D721Med (cell line): ENCODE measurements around the gene MAN2A1.

ENCODE experiments used
- DNase-seq: peaks from one replicate; pipeline ENCODE4 v3.0.0; 2011; ENCODE audit warnings: low spot score; ENCODE audit not compliant: insufficient read length
- FAIRE-seq: peaks from 2 replicates; lab custom pipeline; 2011; peaks lifted over from hg19 to GRCh38; lab: Jason Lieb, UNC
- TF ChIP-seq, protein P1 (sequence below): IDR thresholded peaks from 2 replicates; pipeline ENCODE4 v1.5.1; 2012; ENCODE audit warnings: mild to moderate bottlenecking, control low read depth; ENCODE audit not compliant: insufficient read depth; ENCODE audit errors: missing control alignments

Gene MAN2A1

DNA sequence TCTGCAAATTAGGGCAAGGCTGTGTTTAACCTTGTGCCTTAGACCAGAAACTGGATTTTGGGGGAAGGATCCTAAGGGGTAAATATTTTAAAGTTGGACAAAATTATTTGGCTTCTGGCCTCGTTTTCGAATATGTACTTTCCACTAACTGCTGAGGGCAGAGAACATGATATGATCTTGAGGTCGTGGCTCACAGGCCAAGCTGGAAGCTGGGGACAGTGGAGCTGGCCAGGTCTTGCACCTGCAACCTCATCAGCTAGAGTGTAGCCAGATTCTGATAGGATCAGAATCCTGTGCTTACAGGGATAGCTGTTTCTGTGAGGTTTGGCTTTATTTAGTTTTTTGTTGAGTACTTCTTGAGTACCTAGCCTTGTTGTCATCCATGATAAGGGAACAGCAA lies 24.9 kb downstream of the MAN2A1 start:
- DNase-seq (no peak), FAIRE-seq (no peak)
- TF ChIP-seq, protein P1, sequence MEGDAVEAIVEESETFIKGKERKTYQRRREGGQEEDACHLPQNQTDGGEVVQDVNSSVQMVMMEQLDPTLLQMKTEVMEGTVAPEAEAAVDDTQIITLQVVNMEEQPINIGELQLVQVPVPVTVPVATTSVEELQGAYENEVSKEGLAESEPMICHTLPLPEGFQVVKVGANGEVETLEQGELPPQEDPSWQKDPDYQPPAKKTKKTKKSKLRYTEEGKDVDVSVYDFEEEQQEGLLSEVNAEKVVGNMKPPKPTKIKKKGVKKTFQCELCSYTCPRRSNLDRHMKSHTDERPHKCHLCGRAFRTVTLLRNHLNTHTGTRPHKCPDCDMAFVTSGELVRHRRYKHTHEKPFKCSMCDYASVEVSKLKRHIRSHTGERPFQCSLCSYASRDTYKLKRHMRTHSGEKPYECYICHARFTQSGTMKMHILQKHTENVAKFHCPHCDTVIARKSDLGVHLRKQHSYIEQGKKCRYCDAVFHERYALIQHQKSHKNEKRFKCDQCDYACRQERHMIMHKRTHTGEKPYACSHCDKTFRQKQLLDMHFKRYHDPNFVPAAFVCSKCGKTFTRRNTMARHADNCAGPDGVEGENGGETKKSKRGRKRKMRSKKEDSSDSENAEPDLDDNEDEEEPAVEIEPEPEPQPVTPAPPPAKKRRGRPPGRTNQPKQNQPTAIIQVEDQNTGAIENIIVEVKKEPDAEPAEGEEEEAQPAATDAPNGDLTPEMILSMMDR: no peak

DNA sequence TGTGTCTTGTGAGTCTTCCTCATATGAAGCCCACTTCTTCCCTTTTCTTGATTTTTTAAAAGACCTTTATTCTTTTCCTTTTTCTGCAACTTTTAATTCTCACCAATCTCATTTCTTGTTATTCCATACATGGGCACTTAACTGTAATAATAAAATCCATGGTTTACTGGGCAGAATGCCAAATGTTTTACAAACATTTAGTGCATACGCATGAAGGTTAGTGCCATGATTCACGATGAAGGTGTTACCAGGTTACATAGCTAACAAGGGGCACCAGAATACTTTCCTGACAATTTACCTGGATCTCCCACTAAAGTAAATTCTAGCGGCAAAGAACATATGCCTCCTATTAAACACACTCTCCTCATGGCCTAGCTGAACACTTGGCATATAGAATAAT lies 28.5 kb downstream of the MAN2A1 start:
- TF ChIP-seq, protein P1: no peak
- DNase-seq (no peak), FAIRE-seq (no peak)

DNA sequence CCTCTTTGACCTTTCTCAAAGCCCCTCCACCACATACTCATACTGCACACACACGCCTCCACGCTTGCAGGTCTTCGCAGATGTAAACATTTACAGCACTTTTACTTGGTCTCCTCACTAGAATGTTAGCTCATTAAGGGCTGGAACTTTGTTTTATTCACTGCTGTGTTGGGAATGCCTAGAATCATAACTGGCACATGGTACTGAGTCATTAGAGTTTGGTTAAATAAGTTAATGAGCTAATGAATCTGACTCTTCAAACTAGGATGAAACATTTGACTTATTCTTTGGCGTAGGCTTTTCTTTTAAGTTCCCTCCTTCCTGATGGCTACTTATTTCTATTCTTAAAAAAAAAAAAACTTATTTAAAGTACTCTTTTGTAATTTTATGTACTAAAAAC lies 28.9 kb downstream of the MAN2A1 start:
- DNase-seq: no peak
- TF ChIP-seq, protein P1: no peak
- FAIRE-seq: no peak

DNA sequence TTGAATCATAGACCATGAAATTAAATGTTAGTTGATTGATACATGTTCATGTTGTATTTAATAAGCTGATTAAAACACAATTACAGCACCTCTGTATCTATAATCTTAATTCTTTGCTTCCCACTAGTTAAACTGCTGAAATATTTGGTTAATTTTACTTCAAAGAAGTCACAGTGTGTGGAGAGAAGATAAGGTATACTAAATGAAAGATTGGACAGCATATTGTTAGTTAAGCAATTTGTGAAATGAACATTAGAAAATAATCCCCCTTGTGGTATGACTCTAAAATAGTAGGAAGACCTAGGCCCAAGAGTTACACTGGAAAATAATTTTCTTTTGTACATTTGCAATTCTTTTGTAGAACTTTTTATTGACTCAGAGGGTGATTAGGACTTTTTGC lies 30.3 kb downstream of the MAN2A1 start:
- DNase-seq (no peak), FAIRE-seq (no peak)
- TF ChIP-seq, protein P1: no peak

DNA sequence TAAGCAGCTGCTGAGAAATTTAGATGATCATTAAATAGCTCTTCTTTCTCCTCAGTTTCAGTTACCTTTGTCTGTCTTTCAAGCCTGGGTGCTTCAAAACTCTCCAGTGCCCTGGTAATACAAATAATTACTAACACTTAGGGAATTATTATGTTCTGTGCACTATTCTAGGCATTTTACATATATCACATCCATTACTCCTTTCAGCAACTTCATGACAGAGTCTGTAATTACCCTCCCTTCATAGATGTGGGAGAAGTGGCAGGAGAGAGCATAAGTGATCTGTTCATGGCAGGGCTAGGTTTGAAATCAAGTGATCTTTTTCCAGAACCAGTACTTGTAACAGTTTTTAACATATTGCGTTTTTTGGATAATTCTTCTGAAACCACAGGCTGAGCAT lies 32.0 kb downstream of the MAN2A1 start:
- DNase-seq (no peak), FAIRE-seq (no peak)
- TF ChIP-seq, protein P1: no peak

DNA sequence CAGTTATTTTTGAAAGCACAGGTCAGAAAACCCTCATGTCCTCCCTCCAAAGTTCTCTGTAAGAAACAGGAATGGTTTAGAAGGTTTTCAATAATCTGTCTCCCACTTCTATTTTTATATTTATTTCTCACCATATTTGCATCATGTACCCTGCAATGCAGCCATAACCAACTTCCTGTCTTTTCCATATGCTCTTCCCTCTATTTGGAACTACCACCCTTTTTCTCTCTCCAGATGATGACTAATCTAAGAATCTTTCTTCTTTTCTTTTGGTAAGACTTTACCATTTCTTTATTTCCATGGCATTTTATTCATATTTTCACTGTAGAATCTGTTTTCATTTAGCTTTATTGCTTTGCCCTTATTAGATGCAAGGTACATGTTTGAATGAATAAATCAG lies 33.9 kb downstream of the MAN2A1 start:
- TF ChIP-seq, protein P1: no peak
- no peak for DNase-seq
- FAIRE-seq: no peak

DNA sequence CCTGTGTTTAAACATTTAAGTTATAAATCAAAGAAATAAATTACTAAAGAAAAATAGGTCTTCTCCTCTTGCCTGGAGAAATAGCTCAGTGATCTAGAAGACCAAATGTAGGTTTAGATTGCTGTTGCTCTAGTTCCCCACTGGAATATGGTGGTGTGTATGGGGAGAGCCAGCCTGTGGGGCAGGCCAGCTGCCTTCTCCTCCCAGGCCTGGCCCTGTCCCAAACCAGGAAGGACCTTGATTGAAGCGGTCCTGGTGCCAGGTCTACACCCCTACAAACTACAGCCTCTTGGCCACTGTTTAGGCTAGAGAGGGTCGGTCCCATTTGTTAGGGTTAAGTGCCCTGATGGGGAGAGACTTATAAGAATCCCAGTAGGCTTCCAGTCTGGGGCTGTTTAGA lies 35.4 kb downstream of the MAN2A1 start:
- TF ChIP-seq, protein P1: no peak
- FAIRE-seq: no peak
- no peak for DNase-seq
